SK-N-SH (cell line): ENCODE results near the gene DAP. TPM values are rescaled to one million over a fixed set of nuclear protein-coding genes. Genes with fewer than 3 reads are reported as not detected.

Experiments
- CTCF ChIA-PET: fragments of 300-600, 350-600 bp; formaldehyde crosslinking; extraction: SDS; loops from one replicate; lab custom pipeline; 2021; lab: Yijun Ruan, JAX
- POLR2A ChIA-PET: fragments of 350-600 bp; sonication (Branson Sonifier 250); formaldehyde crosslinking; extraction: SDS; loops from one replicate; lab custom pipeline; 2020; ENCODE audit warnings: antibody characterized with exemption, inconsistent platforms; lab: Yijun Ruan, JAX
- DNase-seq: peaks from one replicate; pipeline ENCODE4 v3.0.0; 2012
- H2AFZ ChIP-seq: fragments of 200-600 bp; sonication (generic); 2 replicates; pipeline ENCODE4 v1.8.1; 2016; ENCODE audit warnings: antibody characterized with exemption, mild to moderate bottlenecking, low read depth
- H3F3A ChIP-seq: fragments of 200-600 bp; sonication (generic); replicated peaks from 2 replicates; pipeline ENCODE3; 2016; ENCODE audit warnings: antibody characterized with exemption, mild to moderate bottlenecking; ENCODE audit not compliant: insufficient read depth
- H3K27ac ChIP-seq, 2 experiments: fragments of 200-500 bp in 1 of 2; fragments of 200-600 bp in 1 of 2; sonication (Bioruptor generic) in 1 of 2; sonication (generic), shearing (Covaris generic) in 1 of 2; 2 replicates each; pipeline versions ENCODE4 v1.5.1 to v1.6.1; 2014 to 2016; ENCODE audit warnings: low read depth in 2 of 2, inconsistent platforms in 1 of 2, low read length in 1 of 2, mild to moderate bottlenecking in 1 of 2, mixed read lengths in 1 of 2
- H3K27me3 ChIP-seq: fragments of 200-600 bp; sonication (generic), shearing (Covaris generic); 2 replicates; pipeline ENCODE4 v1.6.1; 2016; ENCODE audit warnings: mixed run types; ENCODE audit not compliant: insufficient read depth
- H3K36me3 ChIP-seq, 2 experiments: fragments of 200-500 bp in 1 of 2; fragments of 200-600 bp in 1 of 2; sonication (Bioruptor generic) in 1 of 2; sonication (generic) in 1 of 2; replicated peaks in 1 of 2; 2 replicates each; pipeline versions ENCODE3 to v1.5.1; 2014 to 2016; ENCODE audit warnings: low read length in 1 of 2, mild to moderate bottlenecking in 1 of 2; ENCODE audit not compliant: insufficient read depth in 2 of 2, control insufficient read depth in 1 of 2
- H3K4me1 ChIP-seq, 2 experiments: fragments of 200-500 bp in 1 of 2; fragments of 200-600 bp in 1 of 2; sonication (Bioruptor generic) in 1 of 2; sonication (generic), shearing (Covaris generic) in 1 of 2; 2 replicates each; pipeline versions ENCODE4 v1.5.1 to v1.6.1; 2014 to 2016; ENCODE audit warnings: low read depth in 1 of 2, low read length in 1 of 2, mixed run types in 1 of 2; ENCODE audit not compliant: insufficient read depth in 2 of 2, control insufficient read depth in 1 of 2
- H3K4me2 ChIP-seq: fragments of 200-600 bp; sonication (generic), shearing (Covaris generic); 2 replicates; pipeline ENCODE4 v1.6.1; 2017; ENCODE audit warnings: mixed run types
- H3K4me3 ChIP-seq, 2 experiments: fragments of 200-500 bp in 1 of 2; fragments of 200-600 bp in 1 of 2; sonication (Bioruptor generic) in 1 of 2; sonication (generic), shearing (Covaris generic) in 1 of 2; 2 replicates each; pipeline versions ENCODE4 v1.5.1 to v1.8.1; 2014 to 2016; ENCODE audit warnings: low read depth in 2 of 2, inconsistent platforms in 1 of 2, low read length in 1 of 2, mild to moderate bottlenecking in 1 of 2, mixed read lengths in 1 of 2, moderate library complexity in 1 of 2
- H3K79me2 ChIP-seq: fragments of 200-600 bp; sonication (generic); 2 replicates; pipeline ENCODE4 v1.8.1; 2017; ENCODE audit warnings: mild to moderate bottlenecking; ENCODE audit not compliant: insufficient read depth
- H3K9ac ChIP-seq: fragments of 200-600 bp; sonication (generic); 2 replicates; pipeline ENCODE4 v1.6.1; 2017; ENCODE audit warnings: mixed run types
- H3K9me2 ChIP-seq: fragments of 200-600 bp; sonication (generic); 2 replicates; pipeline ENCODE4 v1.6.1; 2017; ENCODE audit warnings: mixed run types
- H3K9me3 ChIP-seq: fragments of 200-600 bp; sonication (generic); 2 replicates; pipeline ENCODE4 v1.6.1; 2017; ENCODE audit warnings: mixed run types, mild to moderate bottlenecking, moderate library complexity
- H4K20me1 ChIP-seq: fragments of 200-600 bp; sonication (generic); 2 replicates; pipeline ENCODE4 v1.6.1; 2017; ENCODE audit warnings: mild to moderate bottlenecking, mixed run types; ENCODE audit not compliant: insufficient read depth
- CHD2 ChIP-seq: fragments of 150-350 bp; IDR thresholded peaks from 2 replicates; pipeline ENCODE4 v1.6.1; 2018; ENCODE audit warnings: low read length; ENCODE audit not compliant: partially characterized antibody
- CTCF ChIP-seq: fragments of 200-600 bp; sonication (generic); IDR thresholded peaks from 2 replicates; pipeline ENCODE4 v1.6.1; 2017; ENCODE audit warnings: antibody characterized with exemption, mild to moderate bottlenecking, moderate library complexity
- EP300 ChIP-seq, 2 experiments: IDR thresholded peaks; 2 replicates each; pipeline versions ENCODE4 v1.4.0 to v1.6.1; 2012; ENCODE audit warnings: borderline replicate concordance in 1 of 2, low read depth in 1 of 2, low read length in 1 of 2
- EZH2phosphoT487 ChIP-seq: fragments of 200-600 bp; sonication (generic); IDR thresholded peaks from 2 replicates; pipeline ENCODE4 v1.6.1; 2017; ENCODE audit warnings: low read depth, mixed run types, mild to moderate bottlenecking, antibody characterized with exemption, moderate library complexity, borderline replicate concordance
- FOXJ3 ChIP-seq: sonication (generic); formaldehyde crosslinking; IDR thresholded peaks from 2 replicates; pipeline ENCODE4 v1.5.1; 2020; ENCODE audit warnings: mild to moderate bottlenecking, missing genetic modification reagents
- GABPA ChIP-seq: IDR thresholded peaks from 2 replicates; pipeline ENCODE4 v1.4.0; 2012; ENCODE audit warnings: low read depth, mild to moderate bottlenecking
- MEF2A ChIP-seq: IDR thresholded peaks from 2 replicates; pipeline ENCODE4 v1.4.0; 2012; ENCODE audit warnings: low read depth, borderline replicate concordance
- NFIC ChIP-seq: IDR thresholded peaks from 2 replicates; pipeline ENCODE4 v1.4.0; 2012; ENCODE audit warnings: borderline replicate concordance
- POLR2AphosphoS5 ChIP-seq: IDR thresholded peaks from 2 replicates; pipeline ENCODE4 v1.6.1; 2012; ENCODE audit warnings: low read depth, low read length
- RAD21 ChIP-seq: IDR thresholded peaks from 2 replicates; pipeline ENCODE4 v1.6.1; 2012; ENCODE audit warnings: mild to moderate bottlenecking, low read length
- REST ChIP-seq: IDR thresholded peaks from 2 replicates; pipeline ENCODE4 v1.6.1; 2012; ENCODE audit warnings: mild to moderate bottlenecking, low read depth, low read length, moderate library complexity
- RXRA ChIP-seq: IDR thresholded peaks from 2 replicates; pipeline ENCODE4 v1.4.0; 2012; ENCODE audit warnings: low read depth, mild to moderate bottlenecking, borderline replicate concordance
- SIN3A ChIP-seq: IDR thresholded peaks from 2 replicates; pipeline ENCODE4 v1.6.1; 2012; ENCODE audit warnings: low read depth, mild to moderate bottlenecking, low read length, moderate library complexity, borderline replicate concordance
- SMC3 ChIP-seq: IDR thresholded peaks from 2 replicates; pipeline ENCODE4 v1.6.1; 2012; ENCODE audit warnings: low read depth, low read length, improper control_type of control experiment
- TAF1 ChIP-seq: IDR thresholded peaks from 2 replicates; pipeline ENCODE4 v1.6.1; 2012; ENCODE audit warnings: low read depth, mild to moderate bottlenecking, low read length, moderate library complexity, borderline replicate concordance
- TCF12 ChIP-seq: IDR thresholded peaks from 2 replicates; pipeline ENCODE4 v1.4.0; 2012
- USF2 ChIP-seq: fragments of 150-350 bp; IDR thresholded peaks from 2 replicates; pipeline ENCODE4 v1.6.1; 2017; ENCODE audit warnings: antibody characterized with exemption, low read length, low read depth, borderline replicate concordance
- YY1 ChIP-seq: IDR thresholded peaks from 2 replicates; pipeline ENCODE4 v1.4.0; 2012; ENCODE audit warnings: low read depth, mild to moderate bottlenecking
- WGBS: methylation state at CpG from one replicate; pipeline ENCODE4 v1.1.6; 2017; ENCODE audit warnings: low lambda C conversion rate; 5-methylcytosine and 5-hydroxymethylcytosine counted together
- polyA plus RNA-seq, 3 experiments: library from polyadenylated mRNA; depleted of rRNA; stranded (reverse); fragments of >200 nt; gene quantifications; 2 replicates each; pipeline ENCODE4 v1.2.3, GENCODE V29; 2012
- TF ChIP-seq, protein P1 (sequence below): IDR thresholded peaks from 2 replicates; pipeline ENCODE4 v1.4.0; 2012; ENCODE audit warnings: low read depth, borderline replicate concordance
- TF ChIP-seq, protein P2 (sequence below): IDR thresholded peaks from 2 replicates; pipeline ENCODE4; 2012

The DAP gene
- polyA plus RNA-seq, 1 of the 3 experiments (the other 2 are of a cell fraction), result 78.2 TPM

DNA sequence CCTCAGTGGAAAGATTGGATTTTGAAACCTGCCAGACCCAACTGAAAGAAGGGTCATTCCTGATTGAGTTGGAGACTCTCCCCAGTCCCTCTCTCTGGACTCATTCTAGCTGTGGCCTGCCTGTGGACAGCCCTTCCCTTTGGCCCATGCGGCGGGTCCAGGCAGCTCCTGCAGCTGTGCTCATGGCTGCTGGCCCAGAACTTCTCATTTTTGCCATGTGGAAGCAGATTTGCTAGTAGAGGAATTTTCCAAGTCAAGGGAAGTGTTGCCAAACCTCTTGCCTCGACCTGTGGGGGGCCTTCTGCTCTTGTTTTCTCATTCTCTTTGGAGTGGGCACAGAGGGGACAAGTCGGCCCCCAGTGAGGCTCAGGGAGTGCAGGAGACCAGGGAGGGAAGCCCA lies 108.0 kb downstream of the DAP start (continued):
- TF ChIP-seq REST (no peak), YY1 (no peak), SMC3 (no peak), MEF2A (no peak), TAF1 (no peak), FOXJ3 (no peak), POLR2AphosphoS5 (no peak), CHD2 (no peak), NFIC (no peak), SIN3A (no peak), EP300 (IDR thresholded peaks at IDR 0.05; ENCODE audit: borderline replicate concordance in 1 of 2, low read depth in 1 of 2, low read length in 1 of 2) (no peak), USF2 (no peak)
- TF ChIP-seq, protein P1, sequence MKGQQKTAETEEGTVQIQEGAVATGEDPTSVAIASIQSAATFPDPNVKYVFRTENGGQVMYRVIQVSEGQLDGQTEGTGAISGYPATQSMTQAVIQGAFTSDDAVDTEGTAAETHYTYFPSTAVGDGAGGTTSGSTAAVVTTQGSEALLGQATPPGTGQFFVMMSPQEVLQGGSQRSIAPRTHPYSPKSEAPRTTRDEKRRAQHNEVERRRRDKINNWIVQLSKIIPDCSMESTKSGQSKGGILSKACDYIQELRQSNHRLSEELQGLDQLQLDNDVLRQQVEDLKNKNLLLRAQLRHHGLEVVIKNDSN, result no peak

- DNase-seq, result no peak
- 89% methylated on average over 7 of the region's 8 CpGs for WGBS
- Histone ChIP-seq H3K4me2 (no peak overlapping the region), H3F3A (peaks cover 2% of the 10 kb centered on the region), H3K27me3 (no peaks in the 10 kb centered on the region), H3K9ac (no peak overlapping the region), H3K79me2 (no peaks in the 10 kb centered on the region), H3K36me3 (peaks cover 0 to 7% of the 10 kb centered on the region in 2 experiments), H2AFZ (no peak overlapping the region), H3K27ac (no peak overlapping the region), H3K9me2 (no peaks in the 10 kb centered on the region), H3K4me1 (peaks cover 0 to 11% of the 10 kb centered on the region in 2 experiments; a peak in 2 of 4 replicates), H3K4me3 (no peak overlapping the region), H4K20me1 (0 out of 2 replicates have a peak, but pooled peaks cover 4% of the 10 kb centered on the region), H3K9me3 (no peaks in the 10 kb centered on the region)
- ChIA-PET POLR2A (no interaction called here), CTCF (no interaction called here)
- TF ChIP-seq CTCF, result no peak
- TF ChIP-seq CHD2, result no peak
- TF ChIP-seq TCF12, result no peak
- TF ChIP-seq EP300 (IDR thresholded peaks at IDR 0.05; ENCODE audit: borderline replicate concordance in 1 of 2, low read depth in 1 of 2, low read length in 1 of 2), result no peak
- TF ChIP-seq GABPA, result no peak
- TF ChIP-seq RAD21, result no peak
- TF ChIP-seq EZH2phosphoT487, result no peak
- TF ChIP-seq, protein P2, sequence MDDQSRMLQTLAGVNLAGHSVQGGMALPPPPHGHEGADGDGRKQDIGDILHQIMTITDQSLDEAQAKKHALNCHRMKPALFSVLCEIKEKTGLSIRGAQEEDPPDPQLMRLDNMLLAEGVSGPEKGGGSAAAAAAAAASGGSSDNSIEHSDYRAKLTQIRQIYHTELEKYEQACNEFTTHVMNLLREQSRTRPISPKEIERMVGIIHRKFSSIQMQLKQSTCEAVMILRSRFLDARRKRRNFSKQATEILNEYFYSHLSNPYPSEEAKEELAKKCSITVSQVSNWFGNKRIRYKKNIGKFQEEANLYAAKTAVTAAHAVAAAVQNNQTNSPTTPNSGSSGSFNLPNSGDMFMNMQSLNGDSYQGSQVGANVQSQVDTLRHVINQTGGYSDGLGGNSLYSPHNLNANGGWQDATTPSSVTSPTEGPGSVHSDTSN, result no peak
- no peak for TF ChIP-seq RXRA
- no peak for TF ChIP-seq REST
Measured at GRCh38 chr5:10652606-10653005, 108.4 kb downstream of the DAP start.
